HG03139 (cell line): ENCODE data around the gene TJP2.

Source experiments
- ATAC-seq: cut with Tn5 transposase; IDR thresholded peaks from one replicate; pipeline ENCODE4 v1.9.1; 2021; ENCODE audit not compliant: unreplicated experiment

Gene TJP2

GRCh38 chr9:69323861-69324260, 149.8 kb downstream of the TJP2 start:
- no peak for ATAC-seq
